Uterus (tissue), 2 donors: ENCODE results near the gene LHFPL6.

Experiments
- POLR2A ChIP-seq, 2 donors: fragments of 450-650 bp; IDR thresholded peaks; one replicate each; pipeline ENCODE4 v1.6.1; 2016; ENCODE audit warnings: antibody characterized with exemption in 2 of 2, mild to moderate bottlenecking in 1 of 2, moderate library complexity in 1 of 2
- TF ChIP-seq, protein P1 (sequence below), 4 experiments: fragments of 200-600 bp in 2 of 4; fragments of 450-650 bp in 2 of 4; sonication (generic) in 2 of 4; IDR thresholded peaks; one replicate each; pipeline ENCODE4 v1.5.1; 2016 to 2019; ENCODE audit warnings: antibody characterized with exemption in 4 of 4, mild to moderate bottlenecking in 2 of 4, moderate library complexity in 1 of 4

DNA sequence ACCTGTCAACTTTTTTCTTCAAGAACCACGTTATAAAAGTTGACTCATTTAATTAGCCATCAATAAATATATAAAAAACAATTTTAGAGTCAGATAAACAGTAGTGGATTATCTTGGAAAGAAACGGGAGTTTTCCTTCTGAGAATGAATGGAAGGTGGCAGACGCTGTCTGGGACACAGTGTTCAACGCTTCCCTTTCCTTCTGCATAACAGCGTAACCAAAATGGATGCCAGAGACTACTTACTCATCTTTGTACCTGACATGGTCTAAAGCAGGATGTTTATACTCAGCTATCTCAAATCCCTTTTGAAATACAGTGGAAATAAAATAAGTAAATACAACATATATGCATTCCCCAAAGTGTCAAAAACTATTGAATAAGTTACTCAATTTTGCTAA, 195.2 kb downstream of the LHFPL6 start:
- TF ChIP-seq, protein P1, sequence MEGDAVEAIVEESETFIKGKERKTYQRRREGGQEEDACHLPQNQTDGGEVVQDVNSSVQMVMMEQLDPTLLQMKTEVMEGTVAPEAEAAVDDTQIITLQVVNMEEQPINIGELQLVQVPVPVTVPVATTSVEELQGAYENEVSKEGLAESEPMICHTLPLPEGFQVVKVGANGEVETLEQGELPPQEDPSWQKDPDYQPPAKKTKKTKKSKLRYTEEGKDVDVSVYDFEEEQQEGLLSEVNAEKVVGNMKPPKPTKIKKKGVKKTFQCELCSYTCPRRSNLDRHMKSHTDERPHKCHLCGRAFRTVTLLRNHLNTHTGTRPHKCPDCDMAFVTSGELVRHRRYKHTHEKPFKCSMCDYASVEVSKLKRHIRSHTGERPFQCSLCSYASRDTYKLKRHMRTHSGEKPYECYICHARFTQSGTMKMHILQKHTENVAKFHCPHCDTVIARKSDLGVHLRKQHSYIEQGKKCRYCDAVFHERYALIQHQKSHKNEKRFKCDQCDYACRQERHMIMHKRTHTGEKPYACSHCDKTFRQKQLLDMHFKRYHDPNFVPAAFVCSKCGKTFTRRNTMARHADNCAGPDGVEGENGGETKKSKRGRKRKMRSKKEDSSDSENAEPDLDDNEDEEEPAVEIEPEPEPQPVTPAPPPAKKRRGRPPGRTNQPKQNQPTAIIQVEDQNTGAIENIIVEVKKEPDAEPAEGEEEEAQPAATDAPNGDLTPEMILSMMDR (IDR thresholded peaks at IDR 0.05), result no peak
- TF ChIP-seq POLR2A (IDR thresholded peaks at IDR 0.05), result no peak
